CD4-positive, alpha-beta memory T cell (primary cell): ENCODE results near the gene MLLT3. TPM values are rescaled to one million over a fixed set of nuclear protein-coding genes. Genes with fewer than 3 reads are reported as not detected.

Experiments used
- CTCF ChIA-PET: fragments of 350-600 bp; sonication (Branson Sonifier 250); formaldehyde crosslinking; loops from one replicate; lab custom pipeline; 2021; ENCODE audit warnings: inconsistent platforms; ENCODE audit not compliant: partially characterized antibody; lab: Charles Lee
- POLR2A ChIA-PET: fragments of 350-600 bp; sonication (Branson Sonifier 250); formaldehyde crosslinking; loops from one replicate; lab custom pipeline; 2021; ENCODE audit not compliant: partially characterized antibody; lab: Charles Lee
- DNase-seq, 5 donors: peaks; one replicate each; pipeline versions ENCODE4 v3.0.0 to v3.0.0-alpha.2; 2020 to 2022; ENCODE audit warnings: mixed read lengths in 1 of 5
- H3K27ac ChIP-seq: one replicate; pipeline ENCODE4 v1.7.0; 2013; ENCODE audit warnings: low read depth, low read length
- H3K27me3 ChIP-seq: 2 replicates; pipeline ENCODE4 v1.7.0; 2013; ENCODE audit warnings: mild to moderate bottlenecking, low read length, moderate library complexity; ENCODE audit not compliant: insufficient read depth
- H3K36me3 ChIP-seq: 2 replicates; pipeline ENCODE4 v1.7.0; 2013; ENCODE audit warnings: mild to moderate bottlenecking, low read length, moderate library complexity; ENCODE audit not compliant: insufficient read depth
- H3K4me1 ChIP-seq: 2 replicates; pipeline ENCODE4 v1.7.0; 2013; ENCODE audit warnings: mild to moderate bottlenecking, low read length, moderate library complexity; ENCODE audit not compliant: insufficient read depth
- H3K4me3 ChIP-seq, 2 donors: one replicate each; pipeline ENCODE4 v1.7.0; 2013; ENCODE audit warnings: low read length in 2 of 2, mild to moderate bottlenecking in 1 of 2
- H3K9me3 ChIP-seq, 2 donors: one replicate each; pipeline ENCODE4 v1.7.0; 2013; ENCODE audit warnings: low read length in 2 of 2, control low read depth in 1 of 2; ENCODE audit not compliant: control insufficient read depth in 1 of 2
- H3K27ac Mint-ChIP-seq, 7 donors: one replicate each; pipeline ENCODE4 v1.8.0; 2020 to 2021; ENCODE audit warnings: mixed read lengths in 7 of 7, mild to moderate bottlenecking in 6 of 7, inconsistent platforms in 3 of 7, moderate library complexity in 3 of 7
- H3K27me3 Mint-ChIP-seq, 2 donors: one replicate each; pipeline ENCODE4 v1.8.0; 2020 to 2021; ENCODE audit warnings: mixed read lengths in 2 of 2
- H3K36me3 Mint-ChIP-seq, 2 donors: one replicate each; pipeline ENCODE4 v1.8.0; 2020 to 2021; ENCODE audit warnings: mixed read lengths in 2 of 2, inconsistent platforms in 1 of 2, mild to moderate bottlenecking in 1 of 2
- H3K4me1 Mint-ChIP-seq, 4 donors: one replicate each; pipeline ENCODE4 v1.8.0; 2020 to 2021; ENCODE audit warnings: mixed read lengths in 4 of 4, mild to moderate bottlenecking in 1 of 4
- H3K4me3 Mint-ChIP-seq, 8 donors: one replicate each; pipeline ENCODE4 v1.8.0; 2020 to 2021; ENCODE audit warnings: mixed read lengths in 8 of 8, mild to moderate bottlenecking in 7 of 8, moderate library complexity in 6 of 8, inconsistent platforms in 3 of 8
- H3K9me3 Mint-ChIP-seq, 8 donors: one replicate each; pipeline ENCODE4 v1.8.0; 2020 to 2021; ENCODE audit warnings: mixed read lengths in 8 of 8, mild to moderate bottlenecking in 5 of 8, inconsistent platforms in 3 of 8, moderate library complexity in 1 of 8
- intact Hi-C: fragments of 100-400 bp; cut with micrococcal nuclease; formaldehyde crosslinking; loops from one replicate; pipeline ENCODE4 v1.15.1; 2023
- polyA plus RNA-seq, 2 donors: library from polyadenylated mRNA; unstranded; fragments of 300-500 nt; fragmentation: Illumina TruSeq; gene quantifications; one replicate each; pipeline ENCODE4 v1.2.3, GENCODE V29; 2021
- total RNA-seq, 2 experiments: library from RNA; stranded (reverse); gene quantifications; one replicate each; pipeline ENCODE4 v1.2.3, GENCODE V29; 2021

The MLLT3 gene
- total and polyA plus RNA-seq, 4 experiments from 2014 or later = 20.7 to 54.4 (median 42.5) TPM

DNA sequence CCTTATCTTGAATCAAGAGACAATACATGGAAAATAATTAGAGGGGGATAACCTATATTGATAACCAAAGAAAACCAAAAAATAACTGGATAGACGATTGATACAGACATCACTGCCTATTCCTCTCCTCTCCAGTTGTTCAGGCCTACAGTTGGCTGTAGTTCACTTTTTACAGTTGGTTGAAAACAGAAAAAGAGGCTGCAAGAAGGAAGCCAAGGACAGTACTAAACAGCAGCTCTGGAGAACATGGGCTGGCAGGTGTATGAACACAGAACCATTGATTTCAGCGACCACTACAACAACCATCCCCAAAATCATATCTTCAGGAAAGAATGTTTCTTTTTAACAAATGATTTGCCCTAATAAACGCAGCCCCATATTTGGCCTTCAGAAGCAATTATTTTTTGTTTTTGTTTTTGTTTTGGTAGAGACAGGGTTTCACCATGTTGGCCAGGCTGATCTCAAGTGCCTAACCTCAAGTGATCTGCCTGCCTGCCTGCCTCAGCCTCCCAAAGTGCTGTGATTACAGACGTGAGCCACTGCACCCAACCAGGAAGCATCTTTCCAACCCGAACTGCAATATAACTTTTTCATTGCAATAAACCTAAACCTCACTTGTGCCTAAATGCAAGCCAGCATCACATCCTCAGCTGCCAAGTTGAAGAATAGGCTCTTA lies 64.3 kb downstream of the MLLT3 start:
- DNase-seq = no peak
- H3K36me3 ChIP-seq = no peaks in the 10 kb centered on the region
- Mint-ChIP-seq H3K27me3 (no peaks in the 10 kb centered on the region), H3K9me3 (no peaks in the 10 kb centered on the region), H3K27ac (peak overlapping the region in 3 of 7 donors; percentile 20 to 47 (median 35)), H3K4me1 (peaks cover 58 to 89% (median 80%) of the 10 kb centered on the region in 4 donors), H3K36me3 (no peaks in the 10 kb centered on the region), H3K4me3 (peak overlapping the region in 2 of 8 donors; percentile 8 to 74)
- intact Hi-C loops = loop anchor here (10.0 kb wide), 1 partner anchor 557 kb away; no protein-coding TSS in a partner anchor
- no peak overlapping the region for H3K27ac ChIP-seq
- CTCF ChIA-PET = interaction anchor here (1.1 kb wide), 1 partner anchor 382 kb away, joined by 3 read pairs; no protein-coding TSS in a partner anchor
- POLR2A ChIA-PET = no interaction called here
- H3K27me3 ChIP-seq = no peaks in the 10 kb centered on the region
- H3K4me3 ChIP-seq = no peak overlapping the region
- no peaks in the 10 kb centered on the region for H3K9me3 ChIP-seq
- H3K4me1 ChIP-seq = peaks cover 74% of the 10 kb centered on the region

GRCh38 chr9:20557285-20557684 lies 65.0 kb downstream of the MLLT3 start:
- no peaks in the 10 kb centered on the region for H3K36me3 Mint-ChIP-seq
- intact Hi-C loops = loop anchor here (10.0 kb wide), 1 partner anchor 558 kb away; no protein-coding TSS in a partner anchor
- Histone ChIP-seq H3K27me3 (no peaks in the 10 kb centered on the region), H3K27ac (no peak overlapping the region), H3K36me3 (no peaks in the 10 kb centered on the region), H3K9me3 (no peaks in the 10 kb centered on the region), H3K4me3 (no peak overlapping the region), H3K4me1 (peaks cover 74% of the 10 kb centered on the region)
- no peaks in the 10 kb centered on the region for H3K27me3 Mint-ChIP-seq
- peak overlapping the region in 3 of 7 donors; percentile 8 to 73 (median 35) for H3K27ac Mint-ChIP-seq
- no peaks in the 10 kb centered on the region for H3K9me3 Mint-ChIP-seq
- H3K4me3 Mint-ChIP-seq = no peak overlapping the region
- POLR2A ChIA-PET = no interaction called here
- peaks cover 58 to 89% (median 76%) of the 10 kb centered on the region in 4 donors for H3K4me1 Mint-ChIP-seq
- CTCF ChIA-PET = no interaction called here
- DNase-seq = no peak

- H3K9me3 Mint-ChIP-seq = peaks cover 0 to 3% (median 0%) of the 10 kb centered on the region in 8 donors
- intact Hi-C loops = loop anchor here (1.0 to 10.0 kb wide), 3 partner anchors 69 to 561 kb away; partner anchors contain the start of gene MLLT3
- ChIA-PET POLR2A (interaction anchor here (1.5 kb wide), 1 partner anchor 69 kb away, joined by 7 read pairs; the partner anchor contains the start of gene MLLT3), CTCF (interaction anchor here (0.6 to 1.7 kb wide), 10 partner anchors 9 to 557 kb away, joined by 3 to 5 read pairs (median 3); partner anchors contain the start of gene MLLT3)
- H3K36me3 ChIP-seq = no peaks in the 10 kb centered on the region
- H3K27ac ChIP-seq = no peak overlapping the region
- H3K4me3 Mint-ChIP-seq = peak overlapping the region in 7 of 8 donors; percentile 0 to 75 (median 43)
- H3K27me3 Mint-ChIP-seq = no peaks in the 10 kb centered on the region
- H3K36me3 Mint-ChIP-seq = peaks cover 2 to 7% of the 10 kb centered on the region in 2 donors
- H3K4me1 ChIP-seq = peaks cover 63% of the 10 kb centered on the region
- no peaks in the 10 kb centered on the region for H3K9me3 ChIP-seq
- H3K27me3 ChIP-seq = no peaks in the 10 kb centered on the region
- no peak for DNase-seq
- peak overlapping the region in 4 of 7 donors; percentile 2 to 50 (median 13) for H3K27ac Mint-ChIP-seq
- no peak overlapping the region for H3K4me3 ChIP-seq
- H3K4me1 Mint-ChIP-seq = peaks cover 56 to 78% (median 69%) of the 10 kb centered on the region in 4 donors
Observed at GRCh38 chr9:20553558-20554149, 68.6 kb downstream of the MLLT3 start.

- H3K9me3 Mint-ChIP-seq = peaks cover 0 to 3% (median 0%) of the 10 kb centered on the region in 8 donors
- H3K4me3 Mint-ChIP-seq = peak overlapping the region in 7 of 8 donors; percentile 0 to 48 (median 26)
- ChIA-PET CTCF (interaction anchor here (1.0 to 1.5 kb wide), 8 partner anchors 9 to 557 kb away, joined by 3 to 5 read pairs (median 3); partner anchors contain the start of gene MLLT3), POLR2A (interaction anchor here (1.5 kb wide), 1 partner anchor 69 kb away, joined by 7 read pairs; the partner anchor contains the start of gene MLLT3)
- H3K4me1 Mint-ChIP-seq = peaks cover 54 to 72% (median 65%) of the 10 kb centered on the region in 4 donors
- Histone ChIP-seq H3K9me3 (no peaks in the 10 kb centered on the region), H3K27ac (no peak overlapping the region), H3K36me3 (no peaks in the 10 kb centered on the region), H3K4me1 (peaks cover 56% of the 10 kb centered on the region), H3K27me3 (no peaks in the 10 kb centered on the region), H3K4me3 (no peak overlapping the region)
- H3K27ac Mint-ChIP-seq = peak overlapping the region in 4 of 7 donors; percentile 2 to 17 (median 6)
- no peaks in the 10 kb centered on the region for H3K27me3 Mint-ChIP-seq
- peak in 2 of 5 donors; percentile 5 to 16 for DNase-seq
- intact Hi-C loops = loop anchor here (1.0 to 10.0 kb wide), 3 partner anchors 69 to 562 kb away; partner anchors contain the start of gene MLLT3
- peaks cover 2 to 7% of the 10 kb centered on the region in 2 donors for H3K36me3 Mint-ChIP-seq
Observed at GRCh38 chr9:20552874-20553557, 69.3 kb downstream of the MLLT3 start.

- peaks cover 46% of the 10 kb centered on the region for H3K4me1 ChIP-seq
- DNase-seq = no peak
- no peak overlapping the region for H3K4me3 ChIP-seq
- ChIA-PET CTCF (no interaction called here), POLR2A (no interaction called here)
- intact Hi-C loops = loop anchor here (10.0 kb wide), 1 partner anchor 563 kb away; no protein-coding TSS in a partner anchor
- Mint-ChIP-seq H3K27ac (peak overlapping the region in 5 of 7 donors; percentile 2 to 83 (median 15)), H3K4me3 (peak overlapping the region in 5 of 8 donors; percentile 3 to 33 (median 9)), H3K27me3 (no peaks in the 10 kb centered on the region), H3K36me3 (peaks cover 2 to 7% of the 10 kb centered on the region in 2 donors), H3K9me3 (peaks cover 0 to 3% (median 0%) of the 10 kb centered on the region in 8 donors), H3K4me1 (peaks cover 47 to 60% (median 55%) of the 10 kb centered on the region in 4 donors)
- H3K36me3 ChIP-seq = no peaks in the 10 kb centered on the region
- no peaks in the 10 kb centered on the region for H3K27me3 ChIP-seq
- H3K27ac ChIP-seq = no peak overlapping the region
- H3K9me3 ChIP-seq = no peaks in the 10 kb centered on the region
Observed at GRCh38 chr9:20551835-20552234, 70.5 kb downstream of the MLLT3 start.

DNA sequence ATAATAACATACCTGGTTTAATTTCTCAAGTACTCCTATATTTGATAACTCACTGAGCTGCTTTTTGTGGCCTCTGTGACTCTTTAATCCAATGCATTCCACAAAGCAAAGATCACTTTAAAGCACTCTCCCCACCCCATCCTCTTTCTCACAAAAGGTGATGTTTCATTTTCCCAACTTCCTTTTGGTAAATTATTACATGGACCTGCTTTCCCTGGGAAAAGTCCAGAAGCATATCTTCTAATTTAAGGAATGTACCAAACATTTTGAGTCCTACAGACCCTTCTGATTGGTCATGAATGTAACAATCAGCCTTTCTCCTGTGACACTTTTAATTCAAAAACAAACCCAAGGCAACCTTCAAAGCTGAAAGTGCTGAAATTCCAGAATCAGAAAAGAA lies 71.1 kb downstream of the MLLT3 start:
- intact Hi-C loops = loop anchor here (10.0 kb wide), 1 partner anchor 564 kb away; no protein-coding TSS in a partner anchor
- POLR2A ChIA-PET = no interaction called here
- DNase-seq = no peak
- peak overlapping the region in 2 of 7 donors; percentile 8 to 15 for H3K27ac Mint-ChIP-seq
- peaks cover 0 to 3% (median 0%) of the 10 kb centered on the region in 8 donors for H3K9me3 Mint-ChIP-seq
- peaks cover 44% of the 10 kb centered on the region for H3K4me1 ChIP-seq
- H3K4me3 Mint-ChIP-seq = no peak overlapping the region
- CTCF ChIA-PET = interaction anchor here (1.1 kb wide), 1 partner anchor 390 kb away, joined by 3 read pairs; no protein-coding TSS in a partner anchor
- peaks cover 45 to 58% (median 53%) of the 10 kb centered on the region in 4 donors for H3K4me1 Mint-ChIP-seq
- no peaks in the 10 kb centered on the region for H3K9me3 ChIP-seq
- no peaks in the 10 kb centered on the region for H3K27me3 ChIP-seq
- H3K36me3 ChIP-seq = no peaks in the 10 kb centered on the region
- peaks cover 2 to 7% of the 10 kb centered on the region in 2 donors for H3K36me3 Mint-ChIP-seq
- H3K4me3 ChIP-seq = no peak overlapping the region
- no peak overlapping the region for H3K27ac ChIP-seq
- no peaks in the 10 kb centered on the region for H3K27me3 Mint-ChIP-seq
